NOMO-1 (cell line): ENCODE measurements around the gene GMPR.

ENCODE experiments used
- DNase-seq, 2 experiments: peaks; one replicate each; lab custom pipeline; 2025; ENCODE audit not compliant: unreplicated experiment in 2 of 2; lab: John Stamatoyannopoulos, UW

GMPR gene

GRCh38 chr6:16238057-16238962 lies at the start of gene GMPR:
Gene GMPR, plus strand, starts transcription at chr6:16238587. Its CDS starts 107 bp downstream, at chr6:16238694.
- peak; percentile 58 to 65 for DNase-seq

- no peak for DNase-seq
Observed at GRCh38 chr6:16190214-16190613, 48.2 kb upstream of the GMPR start.

GRCh38 chr6:16196260-16196983 lies 42.0 kb upstream of the GMPR start:
- no peak for DNase-seq

- DNase-seq = no peak
Observed at GRCh38 chr6:16196984-16197546, 41.3 kb upstream of the GMPR start.

GRCh38 chr6:16198061-16198705 lies 40.2 kb upstream of the GMPR start:
- DNase-seq = no peak

- DNase-seq = no peak
Observed at GRCh38 chr6:16199804-16200203, 38.6 kb upstream of the GMPR start.

GRCh38 chr6:16200321-16200883 lies 38.0 kb upstream of the GMPR start:
- DNase-seq = no peak

GRCh38 chr6:16201706-16202105 lies 36.7 kb upstream of the GMPR start:
- no peak for DNase-seq

GRCh38 chr6:16204653-16205376 lies 33.6 kb upstream of the GMPR start:
- no peak for DNase-seq

GRCh38 chr6:16205377-16206144 lies 32.8 kb upstream of the GMPR start:
- no peak for DNase-seq

GRCh38 chr6:16206595-16207037 lies 31.8 kb upstream of the GMPR start:
- peak in 1 of 2 experiments; percentile 45 for DNase-seq

- no peak for DNase-seq
Observed at GRCh38 chr6:16208989-16209388, 29.4 kb upstream of the GMPR start.

GRCh38 chr6:16209539-16209938 lies 28.8 kb upstream of the GMPR start:
- DNase-seq = no peak

GRCh38 chr6:16212276-16212675 lies 26.1 kb upstream of the GMPR start:
- no peak for DNase-seq

GRCh38 chr6:16216501-16217155 lies 21.8 kb upstream of the GMPR start:
- DNase-seq = no peak

GRCh38 chr6:16217156-16217721 lies 21.1 kb upstream of the GMPR start:
- DNase-seq = no peak

- no peak for DNase-seq
Observed at GRCh38 chr6:16222826-16223225, 15.6 kb upstream of the GMPR start.

GRCh38 chr6:16223362-16223761 lies 15.0 kb upstream of the GMPR start:
- no peak for DNase-seq
